K562 (cell line): ENCODE data around the gene YBX1. TPM values are rescaled to one million over a fixed set of nuclear protein-coding genes. Genes with fewer than 3 reads are reported as not detected.

Source experiments
- ARID3B ChIP-seq: fragments of 250-450 bp; sonication (Bioruptor Pico); IDR thresholded peaks from 2 replicates; pipeline ENCODE4 v1.4.0; 2020; ENCODE audit warnings: borderline replicate concordance
- CBFA2T3 ChIP-seq: fragments of 450-650 bp; IDR thresholded peaks from 2 replicates; pipeline ENCODE4 v1.6.1; 2017
- ID3 ChIP-seq, 2 experiments: fragments of 250-450 bp in 1 of 2; fragments of 450-650 bp in 1 of 2; sonication (Bioruptor Pico) in 1 of 2; IDR thresholded peaks; 2 replicates each; pipeline versions ENCODE4 v1.6.1 to v1.8.0; 2016 to 2021; ENCODE audit warnings: mild to moderate bottlenecking in 2 of 2, moderate library complexity in 2 of 2, missing compliant biosample characterization in 1 of 2, missing genetic modification characterization in 1 of 2
- PPARD ChIP-seq: fragments of 250-450 bp; sonication (Bioruptor Pico); IDR thresholded peaks from 2 replicates; pipeline ENCODE4 v1.8.0; 2022; ENCODE audit warnings: inconsistent platforms, mild to moderate bottlenecking, moderate library complexity
- ZFPM2 ChIP-seq: fragments of 250-450 bp; sonication (Bioruptor Pico); IDR thresholded peaks from 2 replicates; pipeline ENCODE4 v1.5.1; 2022; ENCODE audit warnings: mild to moderate bottlenecking
- ZNF217 ChIP-seq: sonication (generic); formaldehyde crosslinking; IDR thresholded peaks from 2 replicates; pipeline ENCODE4 v1.8.0; 2022; ENCODE audit warnings: mild to moderate bottlenecking, missing genetic modification reagents
- ZNF282 ChIP-seq: sonication (generic); formaldehyde crosslinking; IDR thresholded peaks from 2 replicates; pipeline ENCODE4 v1.8.1; 2023; ENCODE audit warnings: missing genetic modification reagents
- ZNF740 ChIP-seq, 3 experiments: fragments of 200-800 bp in 1 of 3; sonication (Bioruptor generic) in 1 of 3; sonication (generic) in 1 of 3; formaldehyde crosslinking in 1 of 3; IDR thresholded peaks; 2 replicates each; pipeline versions ENCODE4 v1.6.1 to v1.8.0; 2016 to 2022; ENCODE audit warnings: mild to moderate bottlenecking in 2 of 3, missing compliant biosample characterization in 2 of 3, missing genetic modification characterization in 2 of 3, missing genetic modification reagents in 1 of 3
- polyA plus RNA-seq, 8 experiments: library from polyadenylated mRNA; depleted of rRNA in 4 of 8; stranded (reverse) in 5 of 8; unstranded in 3 of 8; fragments of >200 nt; fragmentation: Nextera tagmentation in 2 of 8; fragmentation: Illumina TruSeq in 1 of 8; extraction: Ambion mirVana in 2 of 8; extraction: Trizol in 1 of 8; gene quantifications; 2 replicates each; pipeline versions ENCODE4 v1.2.1 to v1.2.3, GENCODE V29; 2011 to 2014; ENCODE audit warnings: inconsistent platforms in 1 of 8, missing spikeins in 1 of 8
- total RNA-seq, 7 experiments: library from RNA; depleted of rRNA in 6 of 7; stranded (reverse); fragments of >200 nt in 6 of 7; fragmentation: Illumina TruSeq in 2 of 7; extraction: Trizol in 2 of 7; gene quantifications; 2 replicates each; pipeline versions ENCODE4 v1.2.1 to v1.2.3, GENCODE V29; 2011 to 2021; ENCODE audit warnings: low replicate concordance in 1 of 7
- TF ChIP-seq, protein P1 (sequence below): IDR thresholded peaks from 3 replicates; pipeline ENCODE4 v1.6.1; 2011; ENCODE audit warnings: borderline replicate concordance, mild to moderate bottlenecking, moderate library complexity; ENCODE audit not compliant: insufficient read length; ENCODE audit errors: extremely low read depth
- TF ChIP-seq, protein P2 (sequence below): fragments of 250-450 bp; sonication (Bioruptor Pico); IDR thresholded peaks from 2 replicates; pipeline ENCODE4 v1.8.0; 2022; ENCODE audit warnings: moderate library complexity, mild to moderate bottlenecking, inconsistent platforms
- TF ChIP-seq, protein P3 (sequence below): fragments of 250-450 bp; sonication (Bioruptor Pico); IDR thresholded peaks from 2 replicates; pipeline ENCODE4 v1.4.0; 2020; ENCODE audit warnings: mild to moderate bottlenecking
- TF ChIP-seq, protein P4 (sequence below): fragments of 250-450 bp; sonication (Bioruptor Pico); IDR thresholded peaks from 2 replicates; pipeline ENCODE4 v1.4.0; 2020; ENCODE audit warnings: mild to moderate bottlenecking, moderate library complexity, borderline replicate concordance

The YBX1 gene
- total and polyA plus RNA-seq, 9 of the 15 experiments (the other 6 are each of a cell fraction or from before 2014, with no cell fraction given) = 363 to 1,955 (median 1,216) TPM

DNA sequence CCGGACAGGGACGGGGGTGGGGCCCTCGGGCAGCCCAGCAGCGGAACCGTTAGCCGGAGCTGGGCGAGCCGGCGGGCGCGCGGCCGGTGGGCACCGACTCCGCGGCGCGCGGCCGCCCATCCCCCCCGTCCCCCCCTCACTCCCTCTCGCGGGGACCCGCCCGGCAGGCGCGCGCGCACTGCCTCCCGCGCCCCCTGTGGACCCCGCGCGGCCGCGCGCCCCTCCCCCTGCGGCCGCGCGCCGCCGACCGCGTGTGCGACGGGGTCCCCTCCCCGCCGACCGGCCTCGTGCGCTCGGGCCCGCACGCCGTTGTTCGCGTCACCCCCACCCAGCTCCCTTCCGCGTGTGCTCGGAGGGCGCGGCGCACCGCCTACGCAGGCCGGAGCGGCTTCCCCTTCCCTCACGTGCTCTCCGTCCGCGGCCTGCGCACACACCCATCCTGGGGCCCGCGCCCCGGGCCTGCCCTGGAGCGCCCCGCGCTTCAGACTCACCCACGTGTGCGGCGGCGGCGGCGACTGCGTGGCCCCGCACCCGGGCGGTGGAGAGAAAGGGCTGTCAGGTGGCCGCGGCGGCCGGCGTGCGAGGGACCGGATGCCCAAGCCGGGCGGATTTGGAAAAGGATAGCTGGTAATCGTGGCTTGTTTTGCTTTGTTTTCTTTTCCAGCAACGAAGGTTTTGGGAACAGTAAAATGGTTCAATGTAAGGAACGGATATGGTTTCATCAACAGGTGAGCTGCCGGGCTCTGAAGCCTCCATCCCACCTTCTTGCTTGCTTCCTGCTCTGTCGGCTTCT is 717 bp downstream of the YBX1 start (continued):
- TF ChIP-seq ID3 (CRISPR knock-in tag; IDR thresholded peaks at IDR 0.05) = no peak
- peak; percentile 79 for TF ChIP-seq ID3 (tag; IDR thresholded peaks at IDR 0.05)
- peak; percentile 73 for TF ChIP-seq ZNF740 (CRISPR knock-in tag; IDR thresholded peaks at IDR 0.05)
- TF ChIP-seq ZNF740 (tag; IDR thresholded peaks at IDR 0.05) = peak in 1 of 2 experiments; percentile 83; a peak in 2 of 4 replicates
- TF ChIP-seq PPARD (CRISPR knock-in tag) = no peak
- TF ChIP-seq, protein P1, sequence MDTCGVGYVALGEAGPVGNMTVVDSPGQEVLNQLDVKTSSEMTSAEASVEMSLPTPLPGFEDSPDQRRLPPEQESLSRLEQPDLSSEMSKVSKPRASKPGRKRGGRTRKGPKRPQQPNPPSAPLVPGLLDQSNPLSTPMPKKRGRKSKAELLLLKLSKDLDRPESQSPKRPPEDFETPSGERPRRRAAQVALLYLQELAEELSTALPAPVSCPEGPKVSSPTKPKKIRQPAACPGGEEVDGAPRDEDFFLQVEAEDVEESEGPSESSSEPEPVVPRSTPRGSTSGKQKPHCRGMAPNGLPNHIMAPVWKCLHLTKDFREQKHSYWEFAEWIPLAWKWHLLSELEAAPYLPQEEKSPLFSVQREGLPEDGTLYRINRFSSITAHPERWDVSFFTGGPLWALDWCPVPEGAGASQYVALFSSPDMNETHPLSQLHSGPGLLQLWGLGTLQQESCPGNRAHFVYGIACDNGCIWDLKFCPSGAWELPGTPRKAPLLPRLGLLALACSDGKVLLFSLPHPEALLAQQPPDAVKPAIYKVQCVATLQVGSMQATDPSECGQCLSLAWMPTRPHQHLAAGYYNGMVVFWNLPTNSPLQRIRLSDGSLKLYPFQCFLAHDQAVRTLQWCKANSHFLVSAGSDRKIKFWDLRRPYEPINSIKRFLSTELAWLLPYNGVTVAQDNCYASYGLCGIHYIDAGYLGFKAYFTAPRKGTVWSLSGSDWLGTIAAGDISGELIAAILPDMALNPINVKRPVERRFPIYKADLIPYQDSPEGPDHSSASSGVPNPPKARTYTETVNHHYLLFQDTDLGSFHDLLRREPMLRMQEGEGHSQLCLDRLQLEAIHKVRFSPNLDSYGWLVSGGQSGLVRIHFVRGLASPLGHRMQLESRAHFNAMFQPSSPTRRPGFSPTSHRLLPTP = no peak
- TF ChIP-seq, protein P2, sequence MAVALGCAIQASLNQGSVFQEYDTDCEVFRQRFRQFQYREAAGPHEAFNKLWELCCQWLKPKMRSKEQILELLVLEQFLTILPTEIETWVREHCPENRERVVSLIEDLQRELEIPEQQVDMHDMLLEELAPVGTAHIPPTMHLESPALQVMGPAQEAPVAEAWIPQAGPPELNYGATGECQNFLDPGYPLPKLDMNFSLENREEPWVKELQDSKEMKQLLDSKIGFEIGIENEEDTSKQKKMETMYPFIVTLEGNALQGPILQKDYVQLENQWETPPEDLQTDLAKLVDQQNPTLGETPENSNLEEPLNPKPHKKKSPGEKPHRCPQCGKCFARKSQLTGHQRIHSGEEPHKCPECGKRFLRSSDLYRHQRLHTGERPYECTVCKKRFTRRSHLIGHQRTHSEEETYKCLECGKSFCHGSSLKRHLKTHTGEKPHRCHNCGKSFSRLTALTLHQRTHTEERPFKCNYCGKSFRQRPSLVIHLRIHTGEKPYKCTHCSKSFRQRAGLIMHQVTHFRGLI = no peak
- TF ChIP-seq, protein P3, sequence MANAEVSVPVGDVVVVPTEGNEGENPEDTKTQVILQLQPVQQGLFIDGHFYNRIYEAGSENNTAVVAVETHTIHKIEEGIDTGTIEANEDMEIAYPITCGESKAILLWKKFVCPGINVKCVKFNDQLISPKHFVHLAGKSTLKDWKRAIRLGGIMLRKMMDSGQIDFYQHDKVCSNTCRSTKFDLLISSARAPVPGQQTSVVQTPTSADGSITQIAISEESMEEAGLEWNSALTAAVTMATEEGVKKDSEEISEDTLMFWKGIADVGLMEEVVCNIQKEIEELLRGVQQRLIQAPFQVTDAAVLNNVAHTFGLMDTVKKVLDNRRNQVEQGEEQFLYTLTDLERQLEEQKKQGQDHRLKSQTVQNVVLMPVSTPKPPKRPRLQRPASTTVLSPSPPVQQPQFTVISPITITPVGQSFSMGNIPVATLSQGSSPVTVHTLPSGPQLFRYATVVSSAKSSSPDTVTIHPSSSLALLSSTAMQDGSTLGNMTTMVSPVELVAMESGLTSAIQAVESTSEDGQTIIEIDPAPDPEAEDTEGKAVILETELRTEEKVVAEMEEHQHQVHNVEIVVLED (CRISPR knock-in tag) = peak; percentile 74
- TF ChIP-seq ZFPM2 (CRISPR knock-in tag) = no peak
- TF ChIP-seq, protein P4, sequence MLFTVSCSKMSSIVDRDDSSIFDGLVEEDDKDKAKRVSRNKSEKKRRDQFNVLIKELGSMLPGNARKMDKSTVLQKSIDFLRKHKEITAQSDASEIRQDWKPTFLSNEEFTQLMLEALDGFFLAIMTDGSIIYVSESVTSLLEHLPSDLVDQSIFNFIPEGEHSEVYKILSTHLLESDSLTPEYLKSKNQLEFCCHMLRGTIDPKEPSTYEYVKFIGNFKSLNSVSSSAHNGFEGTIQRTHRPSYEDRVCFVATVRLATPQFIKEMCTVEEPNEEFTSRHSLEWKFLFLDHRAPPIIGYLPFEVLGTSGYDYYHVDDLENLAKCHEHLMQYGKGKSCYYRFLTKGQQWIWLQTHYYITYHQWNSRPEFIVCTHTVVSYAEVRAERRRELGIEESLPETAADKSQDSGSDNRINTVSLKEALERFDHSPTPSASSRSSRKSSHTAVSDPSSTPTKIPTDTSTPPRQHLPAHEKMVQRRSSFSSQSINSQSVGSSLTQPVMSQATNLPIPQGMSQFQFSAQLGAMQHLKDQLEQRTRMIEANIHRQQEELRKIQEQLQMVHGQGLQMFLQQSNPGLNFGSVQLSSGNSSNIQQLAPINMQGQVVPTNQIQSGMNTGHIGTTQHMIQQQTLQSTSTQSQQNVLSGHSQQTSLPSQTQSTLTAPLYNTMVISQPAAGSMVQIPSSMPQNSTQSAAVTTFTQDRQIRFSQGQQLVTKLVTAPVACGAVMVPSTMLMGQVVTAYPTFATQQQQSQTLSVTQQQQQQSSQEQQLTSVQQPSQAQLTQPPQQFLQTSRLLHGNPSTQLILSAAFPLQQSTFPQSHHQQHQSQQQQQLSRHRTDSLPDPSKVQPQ (CRISPR knock-in tag) = no peak
- TF ChIP-seq CBFA2T3 = no peak
- no peak for TF ChIP-seq ZNF217 (CRISPR knock-in tag)
- TF ChIP-seq ARID3B = no peak
- TF ChIP-seq ZNF282 (CRISPR knock-in tag) = 0 out of 2 replicates have a peak, but pooled peaks have one; percentile 71
